HG02970 (cell line): ENCODE data around the gene BMPR1B.

ENCODE experiments used
- ATAC-seq: cut with Tn5 transposase; IDR thresholded peaks from one replicate; pipeline ENCODE4 v1.9.1; 2021; ENCODE audit warnings: mild to moderate bottlenecking, moderate library complexity, moderate number of reproducible peaks; ENCODE audit not compliant: unreplicated experiment, low FRiP score

The BMPR1B gene

GRCh38 chr4:94762326-94762725, 4.6 kb downstream of the BMPR1B start:
- ATAC-seq: no peak

GRCh38 chr4:94763005-94763404, 5.2 kb downstream of the BMPR1B start:
- ATAC-seq: no peak

- no peak for ATAC-seq
These were observed 5.7 kb downstream of the BMPR1B start for GRCh38 chr4:94763500-94763899.

GRCh38 chr4:94764069-94764468, 6.3 kb downstream of the BMPR1B start:
- ATAC-seq: no peak

GRCh38 chr4:94765174-94765573, 7.4 kb downstream of the BMPR1B start:
- ATAC-seq: no peak

- ATAC-seq: no peak
These were observed 7.9 kb downstream of the BMPR1B start for GRCh38 chr4:94765648-94766047.

GRCh38 chr4:94766856-94767255, 9.1 kb downstream of the BMPR1B start:
- no peak for ATAC-seq

- ATAC-seq: no peak
These were observed 9.7 kb downstream of the BMPR1B start for GRCh38 chr4:94767446-94767845.

GRCh38 chr4:94782707-94783106, 25.0 kb downstream of the BMPR1B start:
- no peak for ATAC-seq

- ATAC-seq: no peak
These were observed 33.9 kb downstream of the BMPR1B start for GRCh38 chr4:94791701-94792100.

- no peak for ATAC-seq
These were observed 41.1 kb downstream of the BMPR1B start for GRCh38 chr4:94798808-94799207.

GRCh38 chr4:94801016-94801415, 43.3 kb downstream of the BMPR1B start:
- ATAC-seq: no peak

GRCh38 chr4:94802091-94802490, 44.3 kb downstream of the BMPR1B start:
- ATAC-seq: no peak

GRCh38 chr4:94803181-94803580, 45.4 kb downstream of the BMPR1B start:
- no peak for ATAC-seq

GRCh38 chr4:94804650-94805049, 46.9 kb downstream of the BMPR1B start:
- ATAC-seq: no peak

GRCh38 chr4:94806376-94806775, 48.6 kb downstream of the BMPR1B start:
- no peak for ATAC-seq

- no peak for ATAC-seq
These were observed 53.9 kb downstream of the BMPR1B start for GRCh38 chr4:94811643-94812042.

GRCh38 chr4:94813221-94813620, 55.5 kb downstream of the BMPR1B start:
- ATAC-seq: no peak

GRCh38 chr4:94814237-94814636, 56.5 kb downstream of the BMPR1B start:
- ATAC-seq: no peak

GRCh38 chr4:94819371-94820168, 61.8 kb downstream of the BMPR1B start:
- no peak for ATAC-seq

GRCh38 chr4:94826206-94826605, 68.5 kb downstream of the BMPR1B start:
- no peak for ATAC-seq

GRCh38 chr4:94827481-94828110, 69.8 kb downstream of the BMPR1B start:
- ATAC-seq: no peak
